Stimulated activated effector memory CD8-positive, alpha-beta T cell treated with anti-CD3 and anti-CD28 coated beads, Interleukin-12 subunit alpha, Interleukin-12 subunit beta, amount 100 ng/mL, for 72 hours (primary cell): ENCODE data around the gene MYH6.

Experiments
- ATAC-seq: fragments of 150-1000 bp; cut with Tn5 transposase; 2 replicates; pipeline ENCODE4 v1.10.0; 2021
- DNase-seq, 2 donors: peaks; one replicate each; pipeline ENCODE4 v3.0.0; 2021 to 2022; ENCODE audit warnings: low spot score in 2 of 2
- H3K27ac Mint-ChIP-seq: one replicate; pipeline ENCODE4 v1.8.0; 2022; ENCODE audit warnings: mild to moderate bottlenecking, mixed read lengths
- H3K36me3 Mint-ChIP-seq: one replicate; pipeline ENCODE4 v1.8.0; 2022; ENCODE audit warnings: mild to moderate bottlenecking, mixed read lengths
- H3K4me1 Mint-ChIP-seq: one replicate; pipeline ENCODE4 v1.8.0; 2022; ENCODE audit warnings: mixed read lengths
- H3K4me3 Mint-ChIP-seq: one replicate; pipeline ENCODE4 v1.8.0; 2022; ENCODE audit warnings: mild to moderate bottlenecking, mixed read lengths
- H3K9me3 Mint-ChIP-seq: one replicate; pipeline ENCODE4 v1.8.0; 2022; ENCODE audit warnings: mixed read lengths

Gene MYH6

DNA sequence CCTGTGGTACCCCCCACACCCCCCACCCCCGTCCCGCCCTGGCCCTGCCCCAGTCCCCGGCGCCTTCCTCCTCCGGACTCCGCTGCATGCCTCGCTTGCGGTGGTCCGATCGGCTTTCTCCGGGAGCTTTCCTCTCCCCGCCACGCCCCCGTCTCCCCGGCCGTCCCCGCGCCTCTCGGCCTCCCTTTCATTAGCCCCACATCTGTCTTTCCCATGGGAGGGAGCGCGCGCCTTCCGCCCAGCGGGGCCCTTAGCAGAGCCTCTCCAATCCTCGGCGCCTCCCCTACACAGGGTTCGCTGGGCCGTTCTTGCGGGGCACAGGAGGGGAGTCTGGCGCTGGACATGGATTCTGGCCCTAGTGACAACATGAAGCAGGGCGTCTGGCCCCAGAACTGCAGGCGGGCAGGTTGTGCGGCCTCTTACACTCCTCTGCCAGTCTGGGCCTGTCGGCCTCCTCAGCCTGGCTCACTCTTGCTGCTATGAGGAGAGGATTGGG is 41.6 kb downstream of the MYH6 start:
- Mint-ChIP-seq H3K27ac (no peak overlapping the region), H3K4me1 (no peaks in the 10 kb centered on the region), H3K9me3 (no peaks in the 10 kb centered on the region), H3K4me3 (no peak overlapping the region), H3K36me3 (no peaks in the 10 kb centered on the region)
- ATAC-seq (no peak), DNase-seq (no peak)

- DNase-seq (no peak), ATAC-seq (no peak)
- Mint-ChIP-seq H3K36me3 (no peaks in the 10 kb centered on the region), H3K4me3 (no peak overlapping the region), H3K27ac (no peak overlapping the region), H3K4me1 (peaks cover 4% of the 10 kb centered on the region), H3K9me3 (no peaks in the 10 kb centered on the region)
These were observed 42.2 kb downstream of the MYH6 start for GRCh38 chr14:23365732-23366425.

- no peaks in the 10 kb centered on the region for H3K9me3 Mint-ChIP-seq
- H3K27ac Mint-ChIP-seq = no peak within 1 kb of the TSS
- H3K36me3 Mint-ChIP-seq = no peaks in the 10 kb centered on the region
- no peak for ATAC-seq
- no peak within 1 kb of the TSS for H3K4me3 Mint-ChIP-seq
- no peak for DNase-seq
- H3K4me1 Mint-ChIP-seq = peaks cover 4% of the 10 kb centered on the region
These were observed 42.9 kb downstream of the MYH6 start, which contains the start of gene EFS for GRCh38 chr14:23365036-23365731. Gene EFS (minus strand): TSS chr14:23365172. CDS start chr14:23365025, 147 bp downstream.

DNA sequence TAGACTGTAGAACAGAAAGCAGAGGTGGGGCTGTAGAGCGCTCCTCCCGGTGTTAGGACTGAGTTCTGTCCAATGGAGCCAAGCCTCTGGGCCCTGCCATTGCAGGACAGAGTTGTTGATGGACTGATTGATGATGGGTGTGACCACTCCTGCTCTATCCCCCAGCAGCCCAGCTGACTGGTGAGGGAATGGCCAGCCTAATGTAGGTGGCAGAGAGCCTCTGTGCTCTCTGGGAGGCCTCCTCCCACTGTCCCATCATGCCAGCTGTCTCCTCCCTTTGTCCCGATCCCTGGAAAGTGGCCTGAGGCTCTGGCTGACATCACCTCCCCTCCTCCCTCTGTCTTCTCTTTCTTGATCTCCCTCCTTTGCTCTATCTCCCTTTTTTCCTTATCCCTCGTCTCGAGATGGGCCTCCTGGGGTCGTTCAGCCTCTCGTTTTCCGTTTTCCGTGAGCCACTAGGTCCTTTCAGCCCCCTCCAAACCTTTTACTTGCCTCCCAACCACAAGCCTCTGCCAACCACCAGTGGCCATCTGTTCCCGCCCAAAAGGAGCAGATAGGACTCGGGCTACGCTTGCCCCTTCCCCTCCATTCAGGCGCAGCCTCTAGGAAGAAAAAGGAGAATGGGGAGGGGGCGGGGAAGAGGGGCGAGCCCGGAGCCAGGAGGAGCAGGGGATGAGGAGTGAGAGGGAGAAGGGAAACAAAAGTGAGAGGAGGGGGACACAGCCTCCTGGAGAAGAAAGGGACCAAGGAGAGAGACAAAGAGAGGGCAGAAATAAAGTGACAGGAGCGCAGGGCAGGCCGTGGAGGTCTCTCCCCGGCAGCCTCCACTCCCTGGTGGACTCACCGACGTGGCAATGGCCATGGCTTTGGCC is 43.7 kb downstream of the MYH6 start:
- H3K4me1 Mint-ChIP-seq = peaks cover 4% of the 10 kb centered on the region
- DNase-seq (no peak), ATAC-seq (no peak)
- no peaks in the 10 kb centered on the region for H3K36me3 Mint-ChIP-seq
- H3K9me3 Mint-ChIP-seq = no peaks in the 10 kb centered on the region
- no peak overlapping the region for H3K27ac Mint-ChIP-seq
- no peak overlapping the region for H3K4me3 Mint-ChIP-seq

DNA sequence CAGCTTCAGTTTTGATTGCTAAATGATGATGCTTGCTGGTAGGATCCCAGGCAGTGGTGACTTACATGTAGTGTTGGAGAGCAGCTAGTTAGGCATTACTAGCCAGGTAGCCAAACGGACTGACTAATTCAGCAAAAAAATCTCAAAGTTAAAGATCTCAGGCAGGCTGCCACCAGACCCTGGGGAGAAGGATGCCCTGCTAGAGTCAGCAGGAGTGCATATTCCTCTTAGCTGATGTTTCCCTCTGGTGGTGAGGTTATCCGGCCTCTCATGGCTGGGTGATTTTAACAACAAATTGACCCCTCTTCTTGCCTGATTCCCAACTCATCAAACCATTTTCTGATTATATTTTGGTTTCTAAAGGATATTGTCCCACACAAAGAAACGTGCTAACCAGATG is 45.9 kb downstream of the MYH6 start:
- no peak for DNase-seq
- H3K27ac Mint-ChIP-seq = no peak overlapping the region
- no peaks in the 10 kb centered on the region for H3K9me3 Mint-ChIP-seq
- H3K4me1 Mint-ChIP-seq = peaks cover 4% of the 10 kb centered on the region
- no peak for ATAC-seq
- H3K36me3 Mint-ChIP-seq = no peaks in the 10 kb centered on the region
- H3K4me3 Mint-ChIP-seq = no peak overlapping the region

DNA sequence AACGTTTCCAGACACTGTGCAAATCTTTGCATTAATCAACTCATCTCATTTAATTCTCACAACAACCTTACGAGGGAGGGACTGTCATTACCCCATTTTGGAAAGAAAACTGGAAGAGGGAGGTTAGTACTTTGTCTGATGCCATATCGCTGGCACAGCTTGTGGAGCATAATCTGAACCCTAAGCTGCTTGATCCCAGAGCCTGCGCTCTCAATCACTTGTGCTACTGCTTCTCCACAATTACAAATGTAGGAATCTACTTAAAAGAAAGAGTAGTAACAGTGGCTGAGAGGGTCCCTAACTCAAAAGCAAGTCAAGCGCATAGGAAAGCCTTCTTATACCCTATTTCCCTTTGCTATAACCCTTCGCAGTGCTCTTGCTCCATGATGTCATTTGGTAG is 46.3 kb downstream of the MYH6 start:
- ATAC-seq (no peak), DNase-seq (no peak)
- Mint-ChIP-seq H3K4me3 (no peak overlapping the region), H3K36me3 (no peaks in the 10 kb centered on the region), H3K9me3 (no peaks in the 10 kb centered on the region), H3K27ac (no peak overlapping the region), H3K4me1 (peaks cover 4% of the 10 kb centered on the region)

- ATAC-seq (peak; percentile 71), DNase-seq (no peak)
- no peaks in the 10 kb centered on the region for H3K36me3 Mint-ChIP-seq
These were observed 46.8 kb downstream of the MYH6 start for GRCh38 chr14:23361320-23361719.

GRCh38 chr14:23360496-23360895 is 47.6 kb downstream of the MYH6 start:
- H3K27ac Mint-ChIP-seq = peak overlapping the region; percentile 4

More at GRCh38 chr14:23361320-23361719, 46.8 kb downstream of the MYH6 start:
- Mint-ChIP-seq H3K27ac (peak overlapping the region; percentile 4), H3K4me1 (peaks cover 4% of the 10 kb centered on the region), H3K9me3 (no peaks in the 10 kb centered on the region), H3K4me3 (no peak overlapping the region)

GRCh38 chr14:23359722-23360447 is 48.2 kb downstream of the MYH6 start:
- H3K36me3 Mint-ChIP-seq = no peaks in the 10 kb centered on the region

More at GRCh38 chr14:23360496-23360895, 47.6 kb downstream of the MYH6 start:
- no peak overlapping the region for H3K4me3 Mint-ChIP-seq
- peaks cover 4% of the 10 kb centered on the region for H3K4me1 Mint-ChIP-seq
- ATAC-seq (no peak), DNase-seq (no peak)
- no peaks in the 10 kb centered on the region for H3K9me3 Mint-ChIP-seq
- H3K36me3 Mint-ChIP-seq = no peaks in the 10 kb centered on the region

DNA sequence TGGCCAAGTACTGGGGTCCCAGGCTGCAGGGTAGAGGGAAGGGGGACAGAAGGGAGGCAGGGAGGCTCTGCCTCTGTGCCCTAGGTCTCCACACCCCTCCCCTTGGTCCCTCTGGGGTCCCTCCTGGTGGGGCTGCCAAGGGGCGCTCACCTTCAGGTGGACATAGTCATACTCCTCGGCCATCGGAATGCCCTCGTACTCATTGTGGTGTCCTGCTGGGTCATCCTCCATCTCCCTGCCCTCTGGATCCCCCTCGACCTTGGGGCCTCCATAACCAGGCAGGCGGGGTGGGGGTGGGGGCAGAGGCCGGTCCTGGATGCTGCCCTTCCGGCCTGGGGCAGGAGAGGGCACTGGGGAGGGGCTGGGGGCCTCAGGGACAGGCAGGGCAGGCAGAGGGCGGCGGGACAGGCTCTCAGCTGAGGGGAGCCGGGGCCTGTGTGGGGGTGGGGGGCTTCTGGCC is 48.9 kb downstream of the MYH6 start:
- no peaks in the 10 kb centered on the region for H3K9me3 Mint-ChIP-seq
- no peak for DNase-seq
- H3K4me3 Mint-ChIP-seq = no peak overlapping the region
- H3K27ac Mint-ChIP-seq = no peak overlapping the region
- H3K4me1 Mint-ChIP-seq = peaks cover 4% of the 10 kb centered on the region
- no peak for ATAC-seq
- H3K36me3 Mint-ChIP-seq = no peaks in the 10 kb centered on the region

More at GRCh38 chr14:23359722-23360447, 48.2 kb downstream of the MYH6 start:
- Mint-ChIP-seq H3K4me3 (no peak overlapping the region), H3K27ac (no peak overlapping the region), H3K4me1 (peaks cover 4% of the 10 kb centered on the region), H3K9me3 (no peaks in the 10 kb centered on the region)
- ATAC-seq (no peak), DNase-seq (no peak)

DNA sequence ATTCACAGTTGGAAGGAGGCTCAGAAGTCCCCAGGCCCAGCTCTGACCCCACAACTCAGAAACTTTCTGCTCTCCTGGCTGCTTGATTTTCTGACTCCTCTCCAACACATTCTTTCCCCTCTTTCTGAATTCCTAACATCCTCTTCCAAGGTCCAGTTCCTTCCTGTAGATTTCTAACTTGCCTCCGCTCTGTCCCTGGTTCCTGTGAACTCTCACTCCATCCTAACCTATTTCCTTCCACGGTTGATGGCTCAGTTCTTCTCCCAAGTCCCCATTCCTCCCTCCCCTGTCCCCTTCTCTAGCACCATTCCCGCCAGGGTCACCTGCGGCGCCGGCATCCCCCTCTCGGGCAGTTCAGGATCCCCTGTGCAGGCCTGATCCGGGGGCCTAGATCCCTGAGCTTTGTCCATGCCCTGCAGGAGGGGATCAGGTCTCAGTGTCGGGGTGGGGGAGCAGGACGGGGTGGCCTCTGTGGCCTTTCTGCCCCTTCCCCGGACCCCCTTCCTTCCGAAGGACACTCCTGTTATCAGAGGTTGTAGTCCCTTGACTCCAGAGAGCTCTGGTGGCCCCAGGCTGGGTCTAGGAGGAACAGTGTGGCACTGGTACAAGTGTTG is 49.4 kb downstream of the MYH6 start:
- no peak for ATAC-seq
- Mint-ChIP-seq H3K4me3 (no peak overlapping the region), H3K9me3 (no peaks in the 10 kb centered on the region), H3K27ac (no peak overlapping the region), H3K4me1 (peaks cover 4% of the 10 kb centered on the region), H3K36me3 (no peaks in the 10 kb centered on the region)
- DNase-seq = no peak

- no peak for ATAC-seq
- Mint-ChIP-seq H3K36me3 (no peaks in the 10 kb centered on the region), H3K27ac (no peak overlapping the region), H3K9me3 (no peaks in the 10 kb centered on the region), H3K4me1 (peaks cover 7% of the 10 kb centered on the region), H3K4me3 (no peak overlapping the region)
- DNase-seq = no peak
These were observed 50.0 kb downstream of the MYH6 start for GRCh38 chr14:23358042-23358441.

GRCh38 chr14:23357261-23357660 is 50.8 kb downstream of the MYH6 start:
- Mint-ChIP-seq H3K4me3 (no peak overlapping the region), H3K9me3 (no peaks in the 10 kb centered on the region), H3K36me3 (no peaks in the 10 kb centered on the region), H3K4me1 (peaks cover 11% of the 10 kb centered on the region), H3K27ac (no peak overlapping the region)
- ATAC-seq (no peak), DNase-seq (no peak)

GRCh38 chr14:23356662-23357061 is 51.4 kb downstream of the MYH6 start:
- DNase-seq (no peak), ATAC-seq (no peak)
- peaks cover 11% of the 10 kb centered on the region for H3K4me1 Mint-ChIP-seq
- no peaks in the 10 kb centered on the region for H3K9me3 Mint-ChIP-seq
- H3K4me3 Mint-ChIP-seq = no peak overlapping the region
- no peaks in the 10 kb centered on the region for H3K36me3 Mint-ChIP-seq
- no peak overlapping the region for H3K27ac Mint-ChIP-seq
